Panc1 (cell line): ENCODE results near the gene CFAP251. TPM values are rescaled to one million over a fixed set of nuclear protein-coding genes. Genes with fewer than 3 reads are reported as not detected.

ENCODE experiments used
- ATAC-seq: fragments of 200-7000 bp; cut with Tn5 transposase; 2 replicates; pipeline ENCODE4 v1.9.1; 2020; ENCODE audit warnings: mild to moderate bottlenecking, moderate library complexity
- BruUV-seq: library from RNA; stranded (reverse); fragments of 400-500 nt; replicated peaks from 2 replicates; lab custom pipeline; 2021; lab: Mats Ljungman, UMichigan
- CTCF ChIA-PET: fragments of 300-600 bp; sonication (Branson Sonifier 250); formaldehyde crosslinking; loops from one replicate; lab custom pipeline; 2022; ENCODE audit warnings: antibody characterized with exemption; lab: Charles Lee
- POLR2A ChIA-PET: fragments of 300-600 bp; sonication (Branson Sonifier 250); formaldehyde crosslinking; loops from one replicate; lab custom pipeline; 2022; ENCODE audit warnings: antibody characterized with exemption; lab: Charles Lee
- DNase-seq: peaks from one replicate; pipeline ENCODE4 v3.0.0-alpha.2; 2010; ENCODE audit warnings: low read depth, low spot score
- H3K27ac ChIP-seq: 2 replicates; pipeline ENCODE4 v1.5.1; 2011; ENCODE audit warnings: mild to moderate bottlenecking, low read length, inconsistent platforms
- H3K27me3 ChIP-seq: fragments of 200-500 bp; sonication (Bioruptor generic); 2 replicates; pipeline ENCODE4 v1.6.0; 2014; ENCODE audit warnings: low read length, inconsistent platforms; ENCODE audit not compliant: control insufficient read depth, insufficient read depth
- H3K36me3 ChIP-seq: fragments of 200-500 bp; sonication (Bioruptor generic); 2 replicates; pipeline ENCODE4 v1.5.1; 2014; ENCODE audit warnings: inconsistent platforms, mild to moderate bottlenecking, low read length, moderate library complexity; ENCODE audit not compliant: control insufficient read depth, insufficient read depth
- H3K4me1 ChIP-seq: 2 replicates; pipeline ENCODE4 v1.5.1; 2011; ENCODE audit warnings: inconsistent platforms, mild to moderate bottlenecking, low read length, moderate library complexity; ENCODE audit not compliant: control insufficient read depth, insufficient read depth
- H3K4me3 ChIP-seq, 2 experiments: 2 replicates each; pipeline ENCODE4 v1.5.1; 2011 to 2012; ENCODE audit warnings: low read depth in 2 of 2, low read length in 2 of 2, mild to moderate bottlenecking in 2 of 2, inconsistent platforms in 1 of 2, moderate library complexity in 1 of 2
- H3K9me3 ChIP-seq: fragments of 200-500 bp; sonication (Bioruptor generic); 2 replicates; pipeline ENCODE4 v1.5.1; 2014; ENCODE audit warnings: low read depth, mild to moderate bottlenecking, inconsistent platforms, low read length, moderate library complexity; ENCODE audit not compliant: control insufficient read depth, insufficient read depth
- POLR2AphosphoS5 ChIP-seq: IDR thresholded peaks from 2 replicates; pipeline ENCODE4 v1.6.1; 2012; ENCODE audit warnings: mild to moderate bottlenecking, low read depth, low read length, moderate library complexity
- SIN3A ChIP-seq: IDR thresholded peaks from 2 replicates; pipeline ENCODE4 v1.6.1; 2012; ENCODE audit warnings: low read depth, mild to moderate bottlenecking, low read length, moderate library complexity, borderline replicate concordance; ENCODE audit not compliant: insufficient read depth
- TCF7L2 ChIP-seq: IDR thresholded peaks from 2 replicates; pipeline ENCODE4 v1.6.1; 2011; ENCODE audit warnings: mild to moderate bottlenecking, low read depth, low read length, inconsistent platforms
- in situ Hi-C: cut with HindIII; loops from 2 replicates; pipeline ENCODE4 v1.10.0; 2016; ENCODE audit warnings: low sequenced_read_pairs, low pct_unique_long_range_greater_than_20kb
- intact Hi-C: fragments of 100-400 bp; cut with micrococcal nuclease; formaldehyde crosslinking; loops from one replicate; pipeline ENCODE4 v1.10.0; 2022; ENCODE audit not compliant: unreplicated experiment
- total RNA-seq: library from RNA; stranded (reverse); gene quantifications from one replicate; pipeline ENCODE4 v1.2.1, GENCODE V29; 2021; ENCODE audit not compliant: unreplicated experiment
- TF ChIP-seq, protein P1 (sequence below), 2 experiments: IDR thresholded peaks; 2 replicates each; pipeline ENCODE4 v1.6.1; 2011 to 2012; ENCODE audit warnings: low read depth in 2 of 2, control low read depth in 1 of 2, low read length in 1 of 2, mild to moderate bottlenecking in 1 of 2, moderate library complexity in 1 of 2; ENCODE audit not compliant: insufficient read depth in 1 of 2
- TF ChIP-seq, protein P2 (sequence below): fragments of 450-650 bp; IDR thresholded peaks from 2 replicates; pipeline ENCODE4 v1.5.1; 2017; ENCODE audit warnings: mild to moderate bottlenecking

CFAP251 gene
- total RNA-seq, 1 experiment from 2014 or later = 4.2 TPM

DNA sequence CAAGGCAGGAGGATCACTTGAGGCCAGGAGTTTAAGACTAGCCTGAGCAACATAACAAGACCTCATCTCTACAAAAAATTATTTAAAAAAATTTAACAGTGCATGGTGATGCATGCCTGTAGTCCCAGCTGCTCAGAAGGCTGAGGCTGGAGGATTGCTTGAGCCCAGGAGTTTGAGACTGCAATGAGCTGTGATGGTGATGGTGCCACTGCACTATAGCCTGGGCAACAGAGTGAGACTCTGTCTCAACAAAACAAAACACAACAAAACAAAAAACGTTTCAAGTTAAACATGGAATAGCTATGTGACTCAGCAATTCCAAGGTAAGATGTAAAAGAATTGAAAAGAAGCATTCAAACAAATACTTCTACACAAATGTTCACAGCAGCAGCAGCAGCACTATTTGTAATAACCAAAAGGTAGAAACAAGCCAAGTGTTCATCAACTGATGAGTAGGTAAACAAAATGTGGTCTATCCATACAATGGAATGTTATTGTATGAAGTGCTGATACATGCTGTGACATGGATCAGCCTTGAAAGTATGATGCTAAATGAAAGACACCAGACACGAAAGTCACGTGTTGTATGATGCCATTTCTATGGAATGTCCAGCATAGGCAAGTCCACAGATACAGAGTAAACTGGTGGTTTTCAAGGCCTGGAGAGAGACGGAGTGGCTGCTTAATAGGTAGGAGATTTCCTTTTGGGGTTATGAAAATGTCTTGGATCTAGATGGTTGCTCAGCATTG is 31.4 kb downstream of the CFAP251 start:
- H3K36me3 ChIP-seq = no peaks in the 10 kb centered on the region
- in situ Hi-C loops = no loop called here
- ATAC-seq = peak; percentile 62; the same call in 1 of the 2 replicates
- H3K27ac ChIP-seq = no peak overlapping the region
- H3K4me3 ChIP-seq = no peak overlapping the region
- DNase-seq = no peak
- no peaks in the 10 kb centered on the region for H3K4me1 ChIP-seq
- POLR2A ChIA-PET = interaction anchor here (0.5 kb wide), 1 partner anchor 29 kb away, joined by 4 read pairs; no protein-coding TSS in a partner anchor
- no peaks in the 10 kb centered on the region for H3K9me3 ChIP-seq
- intact Hi-C loops = no loop called here
- TF ChIP-seq, protein P1, sequence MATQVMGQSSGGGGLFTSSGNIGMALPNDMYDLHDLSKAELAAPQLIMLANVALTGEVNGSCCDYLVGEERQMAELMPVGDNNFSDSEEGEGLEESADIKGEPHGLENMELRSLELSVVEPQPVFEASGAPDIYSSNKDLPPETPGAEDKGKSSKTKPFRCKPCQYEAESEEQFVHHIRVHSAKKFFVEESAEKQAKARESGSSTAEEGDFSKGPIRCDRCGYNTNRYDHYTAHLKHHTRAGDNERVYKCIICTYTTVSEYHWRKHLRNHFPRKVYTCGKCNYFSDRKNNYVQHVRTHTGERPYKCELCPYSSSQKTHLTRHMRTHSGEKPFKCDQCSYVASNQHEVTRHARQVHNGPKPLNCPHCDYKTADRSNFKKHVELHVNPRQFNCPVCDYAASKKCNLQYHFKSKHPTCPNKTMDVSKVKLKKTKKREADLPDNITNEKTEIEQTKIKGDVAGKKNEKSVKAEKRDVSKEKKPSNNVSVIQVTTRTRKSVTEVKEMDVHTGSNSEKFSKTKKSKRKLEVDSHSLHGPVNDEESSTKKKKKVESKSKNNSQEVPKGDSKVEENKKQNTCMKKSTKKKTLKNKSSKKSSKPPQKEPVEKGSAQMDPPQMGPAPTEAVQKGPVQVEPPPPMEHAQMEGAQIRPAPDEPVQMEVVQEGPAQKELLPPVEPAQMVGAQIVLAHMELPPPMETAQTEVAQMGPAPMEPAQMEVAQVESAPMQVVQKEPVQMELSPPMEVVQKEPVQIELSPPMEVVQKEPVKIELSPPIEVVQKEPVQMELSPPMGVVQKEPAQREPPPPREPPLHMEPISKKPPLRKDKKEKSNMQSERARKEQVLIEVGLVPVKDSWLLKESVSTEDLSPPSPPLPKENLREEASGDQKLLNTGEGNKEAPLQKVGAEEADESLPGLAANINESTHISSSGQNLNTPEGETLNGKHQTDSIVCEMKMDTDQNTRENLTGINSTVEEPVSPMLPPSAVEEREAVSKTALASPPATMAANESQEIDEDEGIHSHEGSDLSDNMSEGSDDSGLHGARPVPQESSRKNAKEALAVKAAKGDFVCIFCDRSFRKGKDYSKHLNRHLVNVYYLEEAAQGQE (IDR thresholded peaks at IDR 0.05; ENCODE audit: insufficient read depth in 1 of 2, low read depth in 2 of 2, low read length in 1 of 2) = no peak
- TF ChIP-seq SIN3A (no peak), POLR2AphosphoS5 (no peak), TCF7L2 (no peak)
- TF ChIP-seq, protein P2, sequence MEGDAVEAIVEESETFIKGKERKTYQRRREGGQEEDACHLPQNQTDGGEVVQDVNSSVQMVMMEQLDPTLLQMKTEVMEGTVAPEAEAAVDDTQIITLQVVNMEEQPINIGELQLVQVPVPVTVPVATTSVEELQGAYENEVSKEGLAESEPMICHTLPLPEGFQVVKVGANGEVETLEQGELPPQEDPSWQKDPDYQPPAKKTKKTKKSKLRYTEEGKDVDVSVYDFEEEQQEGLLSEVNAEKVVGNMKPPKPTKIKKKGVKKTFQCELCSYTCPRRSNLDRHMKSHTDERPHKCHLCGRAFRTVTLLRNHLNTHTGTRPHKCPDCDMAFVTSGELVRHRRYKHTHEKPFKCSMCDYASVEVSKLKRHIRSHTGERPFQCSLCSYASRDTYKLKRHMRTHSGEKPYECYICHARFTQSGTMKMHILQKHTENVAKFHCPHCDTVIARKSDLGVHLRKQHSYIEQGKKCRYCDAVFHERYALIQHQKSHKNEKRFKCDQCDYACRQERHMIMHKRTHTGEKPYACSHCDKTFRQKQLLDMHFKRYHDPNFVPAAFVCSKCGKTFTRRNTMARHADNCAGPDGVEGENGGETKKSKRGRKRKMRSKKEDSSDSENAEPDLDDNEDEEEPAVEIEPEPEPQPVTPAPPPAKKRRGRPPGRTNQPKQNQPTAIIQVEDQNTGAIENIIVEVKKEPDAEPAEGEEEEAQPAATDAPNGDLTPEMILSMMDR = no peak
- BruUV-seq = no TSS peak
- CTCF ChIA-PET = no interaction called here
- no peaks in the 10 kb centered on the region for H3K27me3 ChIP-seq

DNA sequence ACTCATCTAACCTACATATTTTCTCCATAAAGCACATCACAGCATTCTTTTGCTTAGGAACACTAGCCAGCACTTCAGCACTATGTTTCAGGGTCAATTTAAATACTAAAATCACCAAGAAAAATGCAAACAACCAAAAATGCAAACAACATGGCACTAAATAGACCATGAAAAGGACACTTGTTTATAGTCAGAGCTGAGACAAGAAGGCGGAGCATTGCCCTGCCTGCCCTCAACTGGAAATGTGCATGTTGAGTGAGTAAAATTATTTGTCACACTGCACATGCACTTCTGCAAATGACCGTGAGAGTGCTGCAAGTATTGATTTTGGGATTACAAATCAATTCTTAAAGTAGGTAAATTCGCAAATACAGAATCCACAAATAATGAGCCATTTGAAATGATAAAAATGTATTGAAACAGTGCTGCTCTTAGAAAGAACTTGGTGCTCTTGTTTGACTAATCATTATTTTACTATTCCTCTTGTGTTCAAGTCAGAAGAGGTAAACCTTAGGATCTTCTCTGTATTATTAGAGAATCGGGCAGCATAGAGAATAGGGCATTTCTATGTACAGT is 34.8 kb downstream of the CFAP251 start:
- DNase-seq (no peak), ATAC-seq (no peak)
- no peak for TF ChIP-seq POLR2AphosphoS5
- TF ChIP-seq, protein P1 (IDR thresholded peaks at IDR 0.05; ENCODE audit: insufficient read depth in 1 of 2, low read depth in 2 of 2, low read length in 1 of 2) = no peak
- no peak for TF ChIP-seq SIN3A
- TF ChIP-seq, protein P2 = no peak
- no peak for TF ChIP-seq TCF7L2
- intact Hi-C loops = no loop called here
- Histone ChIP-seq H3K27me3 (no peaks in the 10 kb centered on the region), H3K27ac (no peak overlapping the region), H3K4me3 (no peak overlapping the region), H3K4me1 (no peaks in the 10 kb centered on the region), H3K36me3 (no peaks in the 10 kb centered on the region), H3K9me3 (no peaks in the 10 kb centered on the region)
- CTCF ChIA-PET = no interaction called here
- BruUV-seq = no TSS peak
- in situ Hi-C loops = no loop called here
- POLR2A ChIA-PET = interaction anchor here (0.6 kb wide), 1 partner anchor 184 kb away, joined by 7 read pairs; no protein-coding TSS in a partner anchor
